PC-3 (cell line): ENCODE results near the gene STYXL2. TPM values are rescaled to one million over a fixed set of nuclear protein-coding genes. Genes with fewer than 3 reads are reported as not detected.

Experiments used
- ATAC-seq: fragments of 200-7000 bp; cut with Tn5 transposase; 2 replicates; pipeline ENCODE4 v1.9.1; 2020; ENCODE audit warnings: mild to moderate bottlenecking, moderate library complexity
- BruUV-seq: library from RNA; stranded (reverse); fragments of 400-500 nt; replicated peaks from 2 replicates; lab custom pipeline; 2021; lab: Mats Ljungman, UMichigan
- CTCF ChIA-PET: fragments of 300-600 bp; sonication (Branson Sonifier 250); formaldehyde crosslinking; loops from one replicate; lab custom pipeline; 2022; ENCODE audit warnings: antibody characterized with exemption; lab: Charles Lee
- POLR2A ChIA-PET: fragments of 300-600 bp; sonication (Branson Sonifier 250); formaldehyde crosslinking; loops from one replicate; lab custom pipeline; 2022; ENCODE audit warnings: antibody characterized with exemption; ENCODE audit not compliant: unreplicated experiment; lab: Charles Lee
- DNase-seq: peaks from one replicate; pipeline ENCODE4 v3.0.0-alpha.2; 2015
- H2AFZ ChIP-seq: fragments of 300-600 bp; sonication (generic); 2 replicates; pipeline ENCODE4 v1.6.0; 2016; ENCODE audit warnings: antibody characterized with exemption, low read length
- H3F3A ChIP-seq: fragments of 300-600 bp; sonication (generic); one replicate; pipeline ENCODE4 v1.6.0; 2017; ENCODE audit warnings: antibody characterized with exemption, low read length, control low read depth, mild to moderate bottlenecking; ENCODE audit not compliant: unreplicated experiment
- H3K27ac ChIP-seq: fragments of 300-600 bp; sonication (generic); 2 replicates; pipeline ENCODE4 v1.5.1; 2016; ENCODE audit warnings: mild to moderate bottlenecking, low read length
- H3K27me3 ChIP-seq: fragments of 300-600 bp; sonication (generic); 2 replicates; pipeline ENCODE4 v1.6.1; 2016; ENCODE audit warnings: low read length, mixed read lengths
- H3K36me3 ChIP-seq: fragments of 300-600 bp; sonication (generic); 2 replicates; pipeline ENCODE4 v1.6.1; 2016; ENCODE audit warnings: low read depth, mixed run types, low read length, mixed read lengths
- H3K4me1 ChIP-seq: fragments of 300-600 bp; sonication (generic); 2 replicates; pipeline ENCODE4 v1.5.1; 2016; ENCODE audit warnings: low read length; ENCODE audit not compliant: insufficient read depth
- H3K4me2 ChIP-seq: fragments of 300-600 bp; sonication (generic); 2 replicates; pipeline ENCODE4 v1.6.0; 2016; ENCODE audit warnings: low read length
- H3K4me3 ChIP-seq: fragments of 300-600 bp; sonication (generic); 2 replicates; pipeline ENCODE4 v1.5.1; 2016; ENCODE audit warnings: mild to moderate bottlenecking, low read length, mixed read lengths
- H3K79me2 ChIP-seq: fragments of 300-600 bp; sonication (generic); 2 replicates; pipeline ENCODE4 v1.6.1; 2017; ENCODE audit warnings: low read length, mixed read lengths
- H3K9ac ChIP-seq: fragments of 300-600 bp; sonication (generic); 2 replicates; pipeline ENCODE4 v1.6.0; 2016; ENCODE audit warnings: mild to moderate bottlenecking, low read length
- H3K9me2 ChIP-seq: fragments of 300-600 bp; sonication (generic); replicated peaks from 2 replicates; pipeline ENCODE4 v1.6.1; 2016; ENCODE audit warnings: mixed run types, low read length, mixed read lengths
- H3K9me3 ChIP-seq: fragments of 300-600 bp; sonication (generic); 2 replicates; pipeline ENCODE4 v1.6.1; 2016; ENCODE audit warnings: low read length, mixed read lengths
- H4K20me1 ChIP-seq: fragments of 300-600 bp; sonication (generic); 2 replicates; pipeline ENCODE4 v1.6.1; 2016; ENCODE audit warnings: low read length, mixed read lengths
- EZH2 ChIP-seq: fragments of 300-600 bp; sonication (generic); IDR thresholded peaks from one replicate; pipeline ENCODE4 v1.6.1; 2017; ENCODE audit warnings: antibody characterized with exemption, mild to moderate bottlenecking, low read length; ENCODE audit not compliant: unreplicated experiment
- EZH2phosphoT487 ChIP-seq: fragments of 300-600 bp; sonication (generic); IDR thresholded peaks from 2 replicates; pipeline ENCODE4 v1.6.1; 2018; ENCODE audit warnings: mild to moderate bottlenecking, antibody characterized with exemption, low read length, borderline replicate concordance
- intact Hi-C: fragments of 100-400 bp; cut with micrococcal nuclease; formaldehyde crosslinking; loops from 2 replicates; pipeline ENCODE4 v1.9.0; 2023
- total RNA-seq: library from RNA; depleted of rRNA; stranded (reverse); fragments of >200 nt; gene quantifications from 2 replicates; pipeline ENCODE4 v1.2.3, GENCODE V29; 2014
- TF ChIP-seq, protein P1 (sequence below): fragments of 300-600 bp; sonication (generic); conservative IDR thresholded peaks from 2 replicates; pipeline ENCODE4 v1.5.1; 2017; ENCODE audit warnings: antibody characterized with exemption, low read depth, mild to moderate bottlenecking, low read length

Gene STYXL2
- total RNA-seq, 1 experiment from 2014 or later, result not detected

DNA sequence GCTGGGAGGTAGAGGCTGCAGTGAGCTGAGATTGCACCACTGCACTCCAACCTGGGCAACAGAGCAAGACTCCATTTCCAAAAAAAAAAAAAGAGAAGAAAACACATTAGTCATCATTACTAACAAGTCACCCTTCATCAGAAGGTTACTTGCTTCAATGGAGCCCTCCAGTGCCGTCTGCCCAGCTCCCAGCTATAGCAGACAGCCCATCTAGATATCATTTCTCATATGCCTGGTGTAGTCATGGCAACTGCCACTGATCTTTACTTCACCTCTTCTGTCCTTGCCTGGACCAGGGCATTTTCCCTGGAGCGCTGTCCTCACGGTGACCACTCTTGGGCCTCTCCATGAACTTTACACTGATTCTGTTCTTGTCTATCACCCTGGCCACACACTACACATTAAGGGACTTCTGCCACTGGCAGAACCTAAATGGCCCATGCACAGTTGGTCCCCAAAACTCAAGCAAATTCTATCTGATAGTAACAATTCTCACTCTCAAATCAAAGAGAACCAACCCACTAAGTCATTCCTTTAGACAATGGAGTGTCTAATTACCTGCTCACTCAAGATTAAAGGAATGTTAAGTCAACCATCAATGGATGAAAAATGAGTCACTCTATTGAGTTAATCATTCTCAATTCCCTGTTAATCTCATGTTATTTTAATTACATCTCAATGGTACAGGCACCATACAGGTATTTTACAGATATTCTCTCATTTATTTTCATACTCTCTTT lies 16.6 kb upstream of the STYXL2 start:
- POLR2A ChIA-PET, result no interaction called here
- Histone ChIP-seq H3K9me3 (no peaks in the 10 kb centered on the region), H3K79me2 (no peaks in the 10 kb centered on the region), H3K27ac (no peak overlapping the region), H3K9ac (no peak overlapping the region), H3K36me3 (no peaks in the 10 kb centered on the region), H2AFZ (no peak overlapping the region), H3K4me3 (no peak overlapping the region), H3K27me3 (no peaks in the 10 kb centered on the region), H4K20me1 (no peaks in the 10 kb centered on the region), H3F3A (no peaks in the 10 kb centered on the region), H3K4me1 (peaks cover 3% of the 10 kb centered on the region), H3K4me2 (no peak overlapping the region), H3K9me2 (no peaks in the 10 kb centered on the region)
- TF ChIP-seq EZH2 (no peak), EZH2phosphoT487 (no peak)
- TF ChIP-seq, protein P1, sequence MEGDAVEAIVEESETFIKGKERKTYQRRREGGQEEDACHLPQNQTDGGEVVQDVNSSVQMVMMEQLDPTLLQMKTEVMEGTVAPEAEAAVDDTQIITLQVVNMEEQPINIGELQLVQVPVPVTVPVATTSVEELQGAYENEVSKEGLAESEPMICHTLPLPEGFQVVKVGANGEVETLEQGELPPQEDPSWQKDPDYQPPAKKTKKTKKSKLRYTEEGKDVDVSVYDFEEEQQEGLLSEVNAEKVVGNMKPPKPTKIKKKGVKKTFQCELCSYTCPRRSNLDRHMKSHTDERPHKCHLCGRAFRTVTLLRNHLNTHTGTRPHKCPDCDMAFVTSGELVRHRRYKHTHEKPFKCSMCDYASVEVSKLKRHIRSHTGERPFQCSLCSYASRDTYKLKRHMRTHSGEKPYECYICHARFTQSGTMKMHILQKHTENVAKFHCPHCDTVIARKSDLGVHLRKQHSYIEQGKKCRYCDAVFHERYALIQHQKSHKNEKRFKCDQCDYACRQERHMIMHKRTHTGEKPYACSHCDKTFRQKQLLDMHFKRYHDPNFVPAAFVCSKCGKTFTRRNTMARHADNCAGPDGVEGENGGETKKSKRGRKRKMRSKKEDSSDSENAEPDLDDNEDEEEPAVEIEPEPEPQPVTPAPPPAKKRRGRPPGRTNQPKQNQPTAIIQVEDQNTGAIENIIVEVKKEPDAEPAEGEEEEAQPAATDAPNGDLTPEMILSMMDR, result no peak
- no TSS peak for BruUV-seq
- intact Hi-C loops, result no loop called here
- ATAC-seq (no peak), DNase-seq (no peak)
- CTCF ChIA-PET, result no interaction called here

DNA sequence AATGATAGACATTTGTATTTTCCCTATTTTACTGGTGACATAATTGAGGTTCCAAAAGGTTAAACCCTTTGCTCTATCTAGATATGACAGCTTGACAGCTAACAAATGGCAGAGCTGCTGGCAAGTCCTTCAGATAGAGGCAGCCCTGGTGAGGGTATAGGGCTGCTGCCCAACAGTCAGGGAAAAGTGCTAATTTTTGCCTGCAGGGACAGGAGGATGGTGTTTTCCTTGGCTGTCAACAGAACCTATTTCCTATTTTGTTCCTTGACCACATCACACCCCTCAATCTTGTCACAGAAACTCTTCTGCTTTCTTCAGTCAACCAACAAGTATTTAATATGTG lies 16.0 kb upstream of the STYXL2 start:
- Histone ChIP-seq H3K4me1 (peaks cover 8% of the 10 kb centered on the region), H4K20me1 (no peaks in the 10 kb centered on the region), H3K4me2 (no peak overlapping the region), H3K9ac (no peak overlapping the region), H3K9me3 (no peaks in the 10 kb centered on the region), H3F3A (no peaks in the 10 kb centered on the region), H3K9me2 (no peaks in the 10 kb centered on the region), H3K27ac (no peak overlapping the region), H3K79me2 (no peaks in the 10 kb centered on the region), H3K27me3 (no peaks in the 10 kb centered on the region), H2AFZ (no peak overlapping the region), H3K36me3 (no peaks in the 10 kb centered on the region), H3K4me3 (no peak overlapping the region)
- TF ChIP-seq EZH2phosphoT487, result no peak
- TF ChIP-seq, protein P1, result no peak
- TF ChIP-seq EZH2, result no peak
- POLR2A ChIA-PET, result no interaction called here
- CTCF ChIA-PET, result no interaction called here
- intact Hi-C loops, result no loop called here
- ATAC-seq, result no peak
- BruUV-seq, result no TSS peak
- no peak for DNase-seq

DNA sequence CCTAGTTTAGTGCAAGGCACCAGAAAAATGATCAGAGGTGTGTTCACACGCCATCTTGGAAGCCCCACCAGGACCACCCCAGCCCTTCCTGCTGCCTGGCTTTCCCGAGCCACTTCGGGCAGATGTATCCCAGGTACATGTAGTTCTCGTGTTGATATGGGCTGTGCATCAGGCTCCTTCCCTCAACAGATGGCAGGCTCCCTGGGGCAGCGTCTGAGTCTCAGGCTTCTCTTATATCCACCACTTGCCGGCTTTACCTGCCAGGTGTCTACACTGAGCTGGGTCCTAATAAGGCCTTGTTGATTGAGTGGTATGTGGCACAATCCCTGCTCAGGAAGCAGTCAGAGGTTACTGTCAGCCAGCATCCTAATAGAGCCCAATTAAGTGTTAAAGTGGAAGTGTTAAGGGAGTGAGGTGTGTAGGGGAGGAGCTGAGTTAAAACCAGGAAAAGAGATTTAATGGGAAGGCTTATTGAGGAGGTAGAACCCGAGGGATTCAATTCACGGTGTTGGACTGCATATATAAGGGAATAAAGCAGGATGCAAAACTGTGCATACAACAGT lies 12.2 kb upstream of the STYXL2 start:
- no peaks in the 10 kb centered on the region for H3K27me3 ChIP-seq
- TF ChIP-seq, protein P1, result no peak
- no peak for TF ChIP-seq EZH2phosphoT487
- no peak for TF ChIP-seq EZH2
- ChIA-PET CTCF (interaction anchor here (0.7 kb wide), 1 partner anchor 9 kb away, joined by 4 read pairs; no protein-coding TSS in a partner anchor), POLR2A (no interaction called here)
- no TSS peak for BruUV-seq
- H3K79me2 ChIP-seq, result no peaks in the 10 kb centered on the region
- intact Hi-C loops, result no loop called here
- H3K9me2 ChIP-seq, result no peaks in the 10 kb centered on the region
- H3F3A ChIP-seq, result no peaks in the 10 kb centered on the region
- H3K9me3 ChIP-seq, result no peaks in the 10 kb centered on the region
- no peaks in the 10 kb centered on the region for H4K20me1 ChIP-seq
- H3K4me3 ChIP-seq, result no peak overlapping the region
- no peak for ATAC-seq
- 0 out of 2 replicates have a peak overlapping the region, but pooled peaks have one; percentile 67 for H2AFZ ChIP-seq
- H3K36me3 ChIP-seq, result no peaks in the 10 kb centered on the region
- no peak overlapping the region for H3K27ac ChIP-seq
- no peak overlapping the region for H3K9ac ChIP-seq
- no peak for DNase-seq
- H3K4me1 ChIP-seq, result peaks cover 15% of the 10 kb centered on the region
- no peak overlapping the region for H3K4me2 ChIP-seq
